GM21528 (cell line): ENCODE data around the gene CELF4.
"Not testable (repeated sequence)": the region's sequence is repeated elsewhere in the genome, so short reads cannot be mapped to it uniquely, and the experiment has no call there.

ENCODE experiments used
- ATAC-seq: cut with Tn5 transposase; IDR thresholded peaks from one replicate; pipeline ENCODE4 v1.9.1; 2021; ENCODE audit warnings: mild to moderate bottlenecking, moderate library complexity; ENCODE audit not compliant: unreplicated experiment, low FRiP score

CELF4 gene

GRCh38 chr18:37476611-37477295, 88.8 kb downstream of the CELF4 start:
- ATAC-seq, result no peak

DNA sequence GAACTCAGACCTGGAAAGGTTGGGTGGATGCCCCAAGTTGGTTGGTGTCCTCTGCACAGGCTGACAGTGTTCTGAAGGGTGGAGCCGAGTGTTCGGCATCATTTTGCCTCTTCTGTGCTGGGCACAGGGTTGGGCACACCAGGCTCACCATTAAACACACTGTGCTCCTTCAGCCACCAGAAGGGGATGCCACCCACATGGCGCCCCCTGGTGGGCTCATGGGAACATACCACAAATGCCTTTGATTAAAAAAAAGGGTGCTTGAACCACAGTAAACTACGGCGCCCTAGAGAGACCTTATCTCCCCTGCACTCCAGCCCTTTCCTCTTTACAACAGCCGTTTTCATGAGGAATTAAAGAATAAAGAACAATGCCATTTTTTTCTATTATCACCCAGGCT, 89.4 kb downstream of the CELF4 start:
- ATAC-seq, result no peak

- ATAC-seq, result no peak
These were observed 92.3 kb downstream of the CELF4 start for GRCh38 chr18:37473195-37473840.

DNA sequence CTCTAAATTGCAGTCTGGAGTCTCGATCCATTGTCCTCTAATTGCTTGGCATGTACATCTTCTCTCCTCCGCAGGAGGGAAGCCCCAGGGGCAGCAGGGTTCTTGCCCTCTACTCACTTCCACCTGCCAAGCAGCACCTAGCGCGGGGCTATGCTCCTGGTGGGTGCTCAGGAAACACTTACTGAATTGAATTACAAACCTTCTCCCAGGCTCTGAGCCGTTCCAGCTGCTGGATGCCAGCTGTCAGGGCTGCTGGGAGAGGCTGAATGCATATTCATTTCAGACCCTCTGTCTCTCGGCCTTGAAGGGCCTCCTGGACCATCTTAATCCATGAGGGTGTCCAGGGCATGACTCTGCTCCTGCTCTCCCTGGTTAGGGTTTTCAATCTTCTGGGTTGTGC, 94.0 kb downstream of the CELF4 start:
- ATAC-seq, result no peak

DNA sequence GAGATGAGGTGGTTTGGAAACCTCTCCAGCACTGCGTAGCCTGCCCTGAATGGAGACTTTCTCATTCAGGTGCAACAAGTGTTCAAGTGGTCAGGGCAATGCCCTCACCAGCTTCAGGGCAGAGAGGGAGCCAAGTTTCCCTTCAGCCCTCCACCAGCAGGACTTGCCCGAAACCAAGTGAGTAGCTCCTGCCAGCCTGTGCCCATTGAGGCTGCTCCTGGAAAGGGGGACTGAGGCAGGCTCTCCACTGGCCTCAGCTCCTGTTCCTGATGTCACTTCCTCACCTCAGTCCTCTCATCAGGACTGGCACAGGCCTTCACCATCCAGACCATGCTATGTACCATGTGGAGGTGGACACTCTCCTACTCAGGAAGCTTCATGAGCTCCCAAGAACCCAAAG, 94.6 kb downstream of the CELF4 start:
- ATAC-seq, result no peak

DNA sequence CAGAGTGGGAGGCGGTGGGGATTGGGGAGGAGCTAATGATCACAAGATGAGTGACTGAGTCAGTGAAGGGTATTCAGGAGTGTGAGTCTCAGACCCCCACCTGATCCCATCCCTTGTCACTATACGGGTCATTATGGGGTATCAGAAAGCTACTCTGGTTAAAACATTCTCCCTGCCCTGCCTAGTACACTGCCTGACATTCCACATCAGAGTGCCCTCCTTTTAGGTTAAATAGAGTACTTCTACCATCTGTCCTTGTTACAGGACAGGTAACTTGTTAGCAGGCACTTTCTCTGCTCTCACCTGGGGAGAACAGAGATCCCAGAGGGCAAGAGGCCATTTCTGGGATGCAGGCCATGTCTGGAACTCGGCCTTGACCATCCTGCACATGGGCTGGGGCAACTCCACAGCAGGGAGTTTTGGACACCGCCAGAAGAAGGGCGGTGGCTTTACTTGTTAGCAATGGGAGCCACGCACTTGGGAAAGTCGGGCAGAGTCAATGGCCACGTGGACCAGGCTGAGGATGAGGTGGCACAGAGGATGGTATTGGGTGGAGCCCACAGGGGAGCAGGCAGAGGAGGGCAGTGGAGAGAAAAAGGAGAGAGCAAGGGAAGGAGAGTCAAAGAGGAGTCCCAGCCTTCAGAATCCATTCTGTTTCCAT, 98.5 kb downstream of the CELF4 start:
- ATAC-seq, result no peak

DNA sequence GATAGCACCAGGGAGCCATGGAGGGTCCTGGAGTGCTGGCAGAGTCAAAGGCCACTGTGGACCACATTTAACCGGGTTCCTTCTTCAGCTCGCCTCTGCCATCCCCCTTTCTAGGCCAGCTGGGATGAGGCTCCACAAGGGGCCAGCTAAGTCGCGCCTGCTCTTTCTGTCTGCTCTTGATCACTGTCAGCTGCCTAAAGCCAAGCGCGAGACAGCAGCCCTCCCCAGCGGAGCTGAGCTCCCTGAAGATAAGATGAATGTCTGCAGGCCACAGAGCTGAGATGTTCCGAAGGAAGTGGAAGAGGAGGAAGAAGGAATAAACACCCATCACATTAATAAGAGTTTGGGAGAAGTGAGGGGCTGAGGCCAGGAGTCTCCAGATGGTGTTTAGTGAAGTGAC, 99.6 kb downstream of the CELF4 start:
- ATAC-seq, result no peak

GRCh38 chr18:37464257-37464656, 101.3 kb downstream of the CELF4 start:
- ATAC-seq, result no peak

DNA sequence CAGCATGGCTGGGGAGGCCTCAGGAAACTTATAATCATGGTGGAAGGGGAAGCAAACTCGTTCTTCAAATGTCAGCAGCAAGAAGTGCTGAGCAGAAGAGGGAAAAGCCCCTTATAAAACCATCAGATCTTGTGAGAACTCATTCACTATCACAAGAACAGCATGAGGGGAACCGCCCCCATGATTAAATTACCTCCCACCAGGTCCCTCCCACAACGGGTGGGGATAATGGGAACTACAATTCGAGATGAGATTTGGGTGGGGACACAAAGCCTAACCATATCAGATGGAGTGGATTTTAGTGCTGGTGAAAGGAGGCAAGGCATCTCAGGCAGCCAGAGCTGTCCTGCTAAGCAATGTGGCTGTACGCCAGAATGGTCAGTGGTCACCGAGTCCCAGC, 104.3 kb downstream of the CELF4 start:
- not testable (repeated sequence) for ATAC-seq

DNA sequence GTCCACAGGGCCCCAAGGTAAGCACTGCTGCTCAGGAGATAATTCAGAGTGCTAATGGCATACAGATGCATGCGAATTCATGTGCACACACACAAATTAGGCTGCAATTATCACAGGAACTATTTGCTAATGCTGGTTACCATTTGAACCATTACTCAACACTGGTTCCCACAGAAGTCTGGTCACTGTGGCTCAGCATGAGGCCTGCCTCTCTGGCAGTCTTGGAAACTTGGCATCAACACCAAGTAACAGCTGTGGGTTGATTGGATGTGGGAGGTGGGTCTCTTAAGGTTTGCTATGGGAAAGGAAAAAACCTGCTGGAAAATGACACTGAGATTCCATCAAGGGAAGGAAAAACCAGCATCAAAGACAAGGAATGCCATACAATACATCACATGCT, 105.0 kb downstream of the CELF4 start:
- ATAC-seq, result no peak

DNA sequence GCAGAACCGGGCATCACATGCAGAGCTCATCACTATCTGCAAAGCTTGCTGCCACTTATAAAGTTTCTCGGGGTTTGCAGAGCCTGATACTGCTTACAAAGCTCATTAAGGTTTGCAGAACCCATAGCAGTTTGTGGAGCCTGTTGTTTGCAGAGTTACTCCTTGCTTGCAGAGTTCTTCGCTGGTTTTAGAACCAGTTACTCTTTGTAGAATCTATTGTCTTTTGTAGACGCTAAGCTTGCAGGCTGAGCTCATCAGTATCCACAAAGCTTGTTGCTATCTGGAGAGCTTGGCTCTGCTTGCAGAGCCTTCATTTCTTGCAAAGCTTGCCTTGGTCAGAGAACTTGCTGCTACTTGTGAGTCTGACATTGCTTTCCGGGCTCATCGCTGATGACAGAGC, 106.9 kb downstream of the CELF4 start:
- no peak for ATAC-seq

DNA sequence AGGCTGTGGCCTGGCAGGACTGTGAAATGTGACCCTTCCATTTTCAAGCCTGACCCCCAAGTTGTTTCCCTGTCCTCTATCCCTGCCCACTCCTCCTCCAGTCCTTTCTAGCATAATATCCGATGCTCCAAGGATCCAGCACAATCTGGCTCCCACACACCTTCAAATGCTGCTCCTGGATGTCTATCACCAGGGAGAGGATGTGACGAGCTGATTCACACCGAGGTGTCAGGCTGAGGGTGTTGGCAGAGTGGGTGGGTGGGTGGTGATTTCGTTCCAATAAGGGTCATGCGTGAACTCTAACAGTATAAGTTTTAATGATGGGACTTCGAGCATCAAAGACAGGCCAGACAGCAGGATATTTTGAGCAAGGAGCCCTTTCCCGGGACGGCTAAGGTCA, 107.8 kb downstream of the CELF4 start:
- ATAC-seq, result no peak

DNA sequence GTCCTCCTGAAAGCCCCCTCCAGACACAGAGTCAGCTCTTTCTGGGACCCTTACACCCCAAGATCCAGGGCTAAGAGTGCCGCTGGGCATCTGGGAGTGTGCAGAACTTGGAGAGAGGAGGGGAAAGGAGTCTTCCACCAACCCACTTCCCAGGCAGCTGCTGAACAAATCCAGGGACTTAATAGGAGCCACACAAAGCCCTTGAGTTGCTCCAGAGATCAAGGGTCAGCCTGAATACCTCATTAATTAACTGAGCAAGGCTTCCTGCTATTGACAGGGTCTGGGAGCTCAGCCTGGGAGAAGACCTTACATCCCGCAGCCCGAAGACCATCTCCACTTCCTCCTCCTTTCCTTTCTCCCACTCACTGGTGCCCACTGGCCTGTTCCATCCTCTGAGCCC, 108.3 kb downstream of the CELF4 start:
- ATAC-seq, result no peak

GRCh38 chr18:37456873-37457272, 108.7 kb downstream of the CELF4 start:
- ATAC-seq, result no peak

GRCh38 chr18:37456395-37456794, 109.2 kb downstream of the CELF4 start:
- ATAC-seq, result no peak

GRCh38 chr18:37453752-37454151, 111.8 kb downstream of the CELF4 start:
- no peak for ATAC-seq

- no peak for ATAC-seq
These were observed 112.8 kb downstream of the CELF4 start for GRCh38 chr18:37452682-37453385.

DNA sequence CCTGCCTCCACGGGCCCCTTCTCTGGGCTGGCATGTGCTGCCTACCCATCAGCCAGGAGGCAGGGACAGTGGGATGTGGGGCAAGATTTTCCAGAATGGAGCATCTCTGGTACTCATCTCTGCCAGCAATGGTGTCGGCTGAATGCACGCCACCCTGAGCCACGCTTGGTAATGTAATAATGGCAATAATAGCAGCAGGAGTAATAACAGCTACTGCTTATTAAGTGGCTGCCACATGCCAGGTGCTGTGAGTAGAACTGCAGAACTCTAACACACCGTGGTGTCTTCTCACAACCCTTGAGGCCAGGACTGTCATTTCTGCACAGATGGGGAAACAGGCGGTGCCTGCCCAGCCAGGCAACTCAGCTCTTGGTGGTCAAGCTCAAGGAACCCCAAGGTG, 113.6 kb downstream of the CELF4 start:
- no peak for ATAC-seq

DNA sequence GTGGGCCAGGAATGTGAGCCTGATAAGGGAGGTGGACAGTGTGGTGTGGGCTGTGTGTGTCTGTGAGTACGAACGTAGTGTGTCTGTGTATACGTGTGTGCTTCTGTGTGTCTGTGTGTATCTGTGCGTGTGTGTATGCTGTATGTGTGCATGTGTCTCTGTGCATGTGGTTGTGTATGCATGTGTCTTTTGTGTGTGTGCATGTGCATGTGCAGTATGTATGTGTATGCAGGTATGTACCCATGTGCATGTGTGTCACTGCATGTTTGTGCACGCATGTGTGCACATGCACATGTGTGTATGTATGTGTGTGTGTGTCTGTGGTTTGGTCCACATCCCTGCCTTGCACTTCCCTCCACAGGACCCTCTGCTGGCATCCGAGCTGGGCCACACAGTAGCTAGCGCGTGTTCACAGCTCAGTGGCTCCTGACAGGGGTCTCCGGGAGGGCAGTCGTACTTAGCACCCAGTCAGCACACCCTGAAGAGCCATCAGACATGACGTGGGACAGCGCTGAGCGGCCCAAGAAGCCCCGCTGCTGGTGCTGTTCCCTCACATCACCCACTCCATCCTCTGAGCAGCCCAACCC, 114.3 kb downstream of the CELF4 start:
- no peak for ATAC-seq

- ATAC-seq, result no peak
These were observed 115.0 kb downstream of the CELF4 start for GRCh38 chr18:37450434-37451132.
